ENCODE measurements around the gene ARPC4.

DNA sequence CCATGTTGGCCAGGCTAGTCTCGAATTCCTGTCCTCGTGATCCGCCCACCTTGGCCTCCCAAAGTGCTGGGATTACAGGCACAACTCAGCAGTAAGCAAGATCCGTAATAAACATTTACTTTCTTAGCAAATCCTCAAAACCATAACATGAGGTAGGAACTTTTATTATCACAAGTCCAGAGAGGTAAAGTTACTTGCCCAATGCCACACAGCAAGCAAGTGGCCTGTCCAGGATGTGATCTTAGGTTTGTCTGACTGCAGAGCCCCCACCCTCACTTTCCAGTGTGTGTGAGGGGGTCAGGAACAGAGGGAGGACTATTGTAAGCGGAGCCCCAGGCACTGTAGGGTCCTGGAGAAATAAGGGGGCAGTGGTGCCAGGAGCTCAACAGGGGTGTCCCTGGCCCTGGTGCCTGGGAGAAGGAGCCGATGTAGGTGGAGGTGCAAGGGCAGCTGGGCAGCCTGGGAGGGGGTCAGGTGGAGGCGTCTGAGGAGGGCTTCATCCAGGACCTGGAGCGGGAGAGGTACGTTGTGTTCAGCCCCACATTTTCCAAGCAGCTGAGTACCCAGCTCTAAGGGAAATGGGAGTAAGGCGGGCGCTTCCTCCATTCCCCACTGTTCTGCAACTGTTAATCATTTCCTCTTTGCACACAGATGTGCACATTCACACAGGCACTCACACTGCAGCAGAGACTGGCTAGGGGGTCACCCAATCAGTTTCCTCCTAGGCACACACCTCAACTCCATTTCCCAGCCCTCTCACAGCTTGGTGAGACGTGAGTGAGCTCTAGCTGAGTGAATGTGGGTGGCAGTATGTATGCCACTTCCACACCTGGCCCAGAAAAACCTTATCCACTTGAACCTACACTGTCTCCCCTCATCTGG is 45.1 kb downstream of the ARPC4 start:
- TF ChIP-seq, protein P1, sequence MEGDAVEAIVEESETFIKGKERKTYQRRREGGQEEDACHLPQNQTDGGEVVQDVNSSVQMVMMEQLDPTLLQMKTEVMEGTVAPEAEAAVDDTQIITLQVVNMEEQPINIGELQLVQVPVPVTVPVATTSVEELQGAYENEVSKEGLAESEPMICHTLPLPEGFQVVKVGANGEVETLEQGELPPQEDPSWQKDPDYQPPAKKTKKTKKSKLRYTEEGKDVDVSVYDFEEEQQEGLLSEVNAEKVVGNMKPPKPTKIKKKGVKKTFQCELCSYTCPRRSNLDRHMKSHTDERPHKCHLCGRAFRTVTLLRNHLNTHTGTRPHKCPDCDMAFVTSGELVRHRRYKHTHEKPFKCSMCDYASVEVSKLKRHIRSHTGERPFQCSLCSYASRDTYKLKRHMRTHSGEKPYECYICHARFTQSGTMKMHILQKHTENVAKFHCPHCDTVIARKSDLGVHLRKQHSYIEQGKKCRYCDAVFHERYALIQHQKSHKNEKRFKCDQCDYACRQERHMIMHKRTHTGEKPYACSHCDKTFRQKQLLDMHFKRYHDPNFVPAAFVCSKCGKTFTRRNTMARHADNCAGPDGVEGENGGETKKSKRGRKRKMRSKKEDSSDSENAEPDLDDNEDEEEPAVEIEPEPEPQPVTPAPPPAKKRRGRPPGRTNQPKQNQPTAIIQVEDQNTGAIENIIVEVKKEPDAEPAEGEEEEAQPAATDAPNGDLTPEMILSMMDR (IDR thresholded peaks at IDR 0.05) = no peak
- TF ChIP-seq POLR2A (IDR thresholded peaks at IDR 0.05) (no peak), EP300 (IDR thresholded peaks at IDR 0.05) (no peak)
